Measurements from ENCODE around the gene SLC6A6. TPM values are rescaled to one million over a fixed set of nuclear protein-coding genes. Genes with fewer than 3 reads are reported as not detected.

SLC6A6 gene
- total RNA-seq, 1 donor from 2014 or later, result 3.8 TPM

DNA sequence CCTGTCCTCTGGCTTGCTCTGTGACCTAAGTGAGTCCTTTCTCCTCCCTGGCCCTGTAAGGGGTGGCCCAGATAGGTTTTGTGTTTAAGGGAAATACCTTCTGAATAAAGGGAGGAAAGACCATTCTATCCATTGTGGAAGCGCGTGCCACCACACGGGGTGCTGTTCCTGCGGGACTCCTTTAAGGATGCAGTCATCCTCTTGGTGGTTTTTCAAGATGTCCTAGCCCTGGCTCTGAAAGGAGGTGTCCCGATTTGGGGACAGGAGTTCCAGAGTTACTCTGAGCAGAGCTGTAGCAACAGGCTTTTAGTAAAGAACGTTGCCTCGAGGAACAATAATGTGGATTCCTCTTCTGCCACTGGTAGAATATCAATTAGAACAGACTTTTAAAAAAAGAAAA, 9.6 kb downstream of the SLC6A6 start:
- TF ChIP-seq, protein P1, sequence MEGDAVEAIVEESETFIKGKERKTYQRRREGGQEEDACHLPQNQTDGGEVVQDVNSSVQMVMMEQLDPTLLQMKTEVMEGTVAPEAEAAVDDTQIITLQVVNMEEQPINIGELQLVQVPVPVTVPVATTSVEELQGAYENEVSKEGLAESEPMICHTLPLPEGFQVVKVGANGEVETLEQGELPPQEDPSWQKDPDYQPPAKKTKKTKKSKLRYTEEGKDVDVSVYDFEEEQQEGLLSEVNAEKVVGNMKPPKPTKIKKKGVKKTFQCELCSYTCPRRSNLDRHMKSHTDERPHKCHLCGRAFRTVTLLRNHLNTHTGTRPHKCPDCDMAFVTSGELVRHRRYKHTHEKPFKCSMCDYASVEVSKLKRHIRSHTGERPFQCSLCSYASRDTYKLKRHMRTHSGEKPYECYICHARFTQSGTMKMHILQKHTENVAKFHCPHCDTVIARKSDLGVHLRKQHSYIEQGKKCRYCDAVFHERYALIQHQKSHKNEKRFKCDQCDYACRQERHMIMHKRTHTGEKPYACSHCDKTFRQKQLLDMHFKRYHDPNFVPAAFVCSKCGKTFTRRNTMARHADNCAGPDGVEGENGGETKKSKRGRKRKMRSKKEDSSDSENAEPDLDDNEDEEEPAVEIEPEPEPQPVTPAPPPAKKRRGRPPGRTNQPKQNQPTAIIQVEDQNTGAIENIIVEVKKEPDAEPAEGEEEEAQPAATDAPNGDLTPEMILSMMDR (IDR thresholded peaks at IDR 0.05; ENCODE audit: insufficient read depth, low read length, poor library complexity, severe bottlenecking), result peak; percentile 29
- H3K36me3 ChIP-seq (ENCODE audit: control insufficient read depth, insufficient read depth, low read length), result peaks cover 2% of the 10 kb centered on the region
- DNase-seq (ENCODE audit: low read depth), result no peak
- H3K4me3 ChIP-seq (ENCODE audit: low read depth, low read length), result no peak overlapping the region
- H3K27me3 ChIP-seq (ENCODE audit: control insufficient read depth, insufficient read depth, low read length), result no peaks in the 10 kb centered on the region

GRCh38 chr3:14412831-14413380, 10.5 kb downstream of the SLC6A6 start:
- H3K27me3 ChIP-seq (ENCODE audit: control insufficient read depth, insufficient read depth, low read length), result no peaks in the 10 kb centered on the region
- no peak for DNase-seq (ENCODE audit: low read depth)

GRCh38 chr3:14413381-14414071, 11.1 kb downstream of the SLC6A6 start:
- no peak for DNase-seq (ENCODE audit: low read depth)
- Histone ChIP-seq H3K27me3 (ENCODE audit: control insufficient read depth, insufficient read depth, low read length) (no peaks in the 10 kb centered on the region), H3K36me3 (ENCODE audit: control insufficient read depth, insufficient read depth, low read length) (peaks cover 2% of the 10 kb centered on the region), H3K4me3 (ENCODE audit: low read depth, low read length) (no peak overlapping the region)
- TF ChIP-seq, protein P1 (IDR thresholded peaks at IDR 0.05; ENCODE audit: insufficient read depth, low read length, poor library complexity, severe bottlenecking), result no peak

More at GRCh38 chr3:14412831-14413380, 10.5 kb downstream of the SLC6A6 start:
- TF ChIP-seq, protein P1 (IDR thresholded peaks at IDR 0.05; ENCODE audit: insufficient read depth, low read length, poor library complexity, severe bottlenecking), result no peak
- Histone ChIP-seq H3K36me3 (ENCODE audit: control insufficient read depth, insufficient read depth, low read length) (peaks cover 2% of the 10 kb centered on the region), H3K4me3 (ENCODE audit: low read depth, low read length) (no peak overlapping the region)

DNA sequence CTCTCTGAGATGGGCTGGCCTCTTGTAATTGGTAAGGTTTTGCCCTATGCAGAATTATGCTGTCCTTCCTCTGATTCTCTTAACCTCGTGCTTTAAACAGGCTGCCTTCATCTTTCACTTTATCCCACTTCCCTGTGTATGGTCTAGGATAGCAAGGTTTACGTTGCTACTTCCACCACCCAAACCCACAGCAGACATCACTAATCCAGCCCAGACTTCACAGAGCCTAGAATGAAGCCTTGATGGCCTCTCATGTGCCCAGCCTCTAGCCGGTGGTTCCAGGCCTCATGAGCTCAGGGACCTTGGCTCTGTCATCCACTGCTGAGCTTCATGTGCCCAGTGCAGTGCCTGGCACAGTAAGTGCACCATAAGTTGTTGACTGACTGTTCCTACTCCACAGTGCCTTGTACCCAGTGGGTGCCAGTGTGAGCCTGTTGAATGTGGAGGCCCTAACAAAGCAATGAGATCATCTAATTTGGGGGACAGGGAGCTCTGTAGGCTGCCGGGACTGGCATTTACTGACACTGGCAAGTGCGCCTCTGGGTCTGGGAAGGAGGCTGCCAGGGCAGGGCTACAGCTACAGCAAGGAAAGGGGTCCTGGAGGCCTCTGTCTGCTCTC, 12.5 kb downstream of the SLC6A6 start:
- no peak for DNase-seq (ENCODE audit: low read depth)
- no peaks in the 10 kb centered on the region for H3K27me3 ChIP-seq (ENCODE audit: control insufficient read depth, insufficient read depth, low read length)
- peaks cover 1% of the 10 kb centered on the region for H3K36me3 ChIP-seq (ENCODE audit: control insufficient read depth, insufficient read depth, low read length)
- H3K4me3 ChIP-seq (ENCODE audit: low read depth, low read length), result no peak overlapping the region
- TF ChIP-seq, protein P1 (IDR thresholded peaks at IDR 0.05; ENCODE audit: insufficient read depth, low read length, poor library complexity, severe bottlenecking), result no peak

- DNase-seq (ENCODE audit: low read depth), result no peak
- TF ChIP-seq, protein P1 (IDR thresholded peaks at IDR 0.05; ENCODE audit: insufficient read depth, low read length, poor library complexity, severe bottlenecking), result no peak
- no peak overlapping the region for H3K4me3 ChIP-seq (ENCODE audit: low read depth, low read length)
- no peaks in the 10 kb centered on the region for H3K27me3 ChIP-seq (ENCODE audit: control insufficient read depth, insufficient read depth, low read length)
- peaks cover 1% of the 10 kb centered on the region for H3K36me3 ChIP-seq (ENCODE audit: control insufficient read depth, insufficient read depth, low read length)
These were observed 13.1 kb downstream of the SLC6A6 start for GRCh38 chr3:14415501-14415900.
